HG03175 (cell line): Measurements from ENCODE around the gene SERPINA4.

Experiments
- ATAC-seq: cut with Tn5 transposase; IDR thresholded peaks from one replicate; pipeline ENCODE4 v1.9.1; 2021; ENCODE audit warnings: mild to moderate bottlenecking, moderate library complexity; ENCODE audit not compliant: unreplicated experiment

SERPINA4 gene

GRCh38 chr14:94560751-94561655, at the start of gene SERPINA4:
SERPINA4 (plus strand) TSS chr14:94561442; CDS start chr14:94563483, 2,041 bp downstream.
- ATAC-seq: no peak

GRCh38 chr14:94514351-94514750, 46.9 kb upstream of the SERPINA4 start:
- no peak for ATAC-seq

- ATAC-seq: no peak
These were observed 45.8 kb upstream of the SERPINA4 start for GRCh38 chr14:94515426-94515825.

- no peak for ATAC-seq
These were observed 45.4 kb upstream of the SERPINA4 start for GRCh38 chr14:94515856-94516255.

GRCh38 chr14:94517248-94517640, 44.0 kb upstream of the SERPINA4 start:
- ATAC-seq: no peak

- no peak for ATAC-seq
These were observed 43.5 kb upstream of the SERPINA4 start for GRCh38 chr14:94517641-94518257.

- no peak for ATAC-seq
These were observed 39.7 kb upstream of the SERPINA4 start for GRCh38 chr14:94521375-94522114.

- ATAC-seq: no peak
These were observed 39.0 kb upstream of the SERPINA4 start for GRCh38 chr14:94522115-94522724.

GRCh38 chr14:94523265-94523664, 38.0 kb upstream of the SERPINA4 start:
- ATAC-seq: no peak

- ATAC-seq: no peak
These were observed 37.1 kb upstream of the SERPINA4 start for GRCh38 chr14:94524093-94524492.

GRCh38 chr14:94531187-94531586, 30.1 kb upstream of the SERPINA4 start:
- no peak for ATAC-seq

- no peak for ATAC-seq
These were observed 28.8 kb upstream of the SERPINA4 start for GRCh38 chr14:94532447-94532846.

- no peak for ATAC-seq
These were observed 25.7 kb upstream of the SERPINA4 start for GRCh38 chr14:94535506-94535905.

- ATAC-seq: no peak
These were observed 24.4 kb upstream of the SERPINA4 start for GRCh38 chr14:94536836-94537235.

GRCh38 chr14:94538070-94538740, 23.0 kb upstream of the SERPINA4 start:
- no peak for ATAC-seq

GRCh38 chr14:94539181-94539580, 22.1 kb upstream of the SERPINA4 start:
- no peak for ATAC-seq

- no peak for ATAC-seq
These were observed 21.0 kb upstream of the SERPINA4 start for GRCh38 chr14:94540031-94540794.

- ATAC-seq: no peak
These were observed 19.8 kb upstream of the SERPINA4 start for GRCh38 chr14:94541234-94541975.
